Right lobe of liver (tissue), 6 donors: ENCODE results near the gene MAMDC4. TPM values are rescaled to one million over a fixed set of nuclear protein-coding genes. Genes with fewer than 3 reads are reported as not detected.
"Not testable (repeated sequence)": the region's sequence is repeated elsewhere in the genome, so short reads cannot be mapped to it uniquely, and the experiment has no call there.

Source experiments
- ATAC-seq, 4 donors: fragments of 200-7000 bp; cut with Tn5 transposase; one replicate each; pipeline ENCODE4 v1.9.1; 2020; ENCODE audit warnings: mild to moderate bottlenecking in 4 of 4, moderate library complexity in 4 of 4
- DNase-seq, 3 donors: peaks; one replicate each; pipeline ENCODE4 v3.0.0-alpha.2; 2020
- H3K27ac ChIP-seq, 3 donors: fragments of 200-600 bp; one replicate each; pipeline ENCODE4 v1.8.0; 2022
- H3K27me3 ChIP-seq, 2 donors: fragments of 200-600 bp; one replicate each; pipeline ENCODE4 v1.8.0; 2022
- H3K36me3 ChIP-seq, 4 donors: fragments of 200-600 bp; sonication (generic) in 1 of 4; one replicate each; pipeline versions ENCODE4 v1.5.1 to v1.8.0; 2017 to 2022; ENCODE audit warnings: control low read depth in 1 of 4
- H3K4me1 ChIP-seq, 4 donors: fragments of 200-600 bp; sonication (generic) in 1 of 4; one replicate each; pipeline versions ENCODE4 v1.5.1 to v1.8.0; 2017 to 2022; ENCODE audit warnings: control low read depth in 1 of 4
- H3K4me3 ChIP-seq, 3 donors: fragments of 200-600 bp; one replicate each; pipeline ENCODE4 v1.8.0; 2022
- H3K9me3 ChIP-seq, 4 donors: fragments of 200-600 bp; sonication (generic) in 1 of 4; one replicate each; pipeline versions ENCODE4 v1.5.1 to v1.8.0; 2017 to 2022; ENCODE audit warnings: control low read depth in 1 of 4
- CTCF ChIP-seq, 4 donors: fragments of 200-600 bp in 3 of 4; fragments of 450-650 bp in 1 of 4; IDR thresholded peaks; one replicate each; pipeline versions ENCODE4 v1.5.1 to v1.8.0; 2016 to 2022; ENCODE audit warnings: antibody characterized with exemption in 4 of 4, mild to moderate bottlenecking in 2 of 4
- POLR2A ChIP-seq: fragments of 450-650 bp; IDR thresholded peaks from one replicate; pipeline ENCODE4 v1.6.1; 2017; ENCODE audit warnings: antibody characterized with exemption, mild to moderate bottlenecking
- WGBS: methylation state at CpG from one replicate; pipeline ENCODE4 v1.1.6; 2018; ENCODE audit warnings: low coverage, low lambda C conversion rate; ENCODE audit not compliant: insufficient coverage; ENCODE audit errors: missing lambda C conversion rate; 5-methylcytosine and 5-hydroxymethylcytosine counted together
- intact Hi-C, 2 donors: fragments of 100-400 bp; cut with DNase I; formaldehyde crosslinking; loops; one replicate each; pipeline versions ENCODE4 v1.11.2 to v1.14.1; 2022
- total RNA-seq, 6 experiments: library from RNA; depleted of rRNA in 2 of 6; stranded (reverse); fragments of >200 nt in 2 of 6; fragmentation: NEBNext Ultra II Directional in 3 of 6; extraction: Animal tissue kit (Norgen Biotek cat#: 25700) in 3 of 6; gene quantifications; one replicate each; pipeline versions ENCODE4 v1.1.0 to v1.2.4, GENCODE V29; 2016 to 2023
- donor health status: DM: no; HTN: yes; CAD: no.
- donor health status: DM: no; HTN: no; CAD: no.
- donor health status: DM: no; HTN: no; CAD: no.
- donor health status: DM: no; HTN: yes; CAD: no.
- donor health status: DM: no; HTN: yes; CAD: no.

The MAMDC4 gene
- total RNA-seq, 6 experiments from 2014 or later, result 5.7 to 27.9 (median 22.5) TPM

GRCh38 chr9:136831002-136831719 is 21.0 kb upstream of the MAMDC4 start:
- no peak for TF ChIP-seq CTCF (IDR thresholded peaks at IDR 0.05)
- TF ChIP-seq POLR2A, result no peak
- no peaks in the 10 kb centered on the region for H3K4me1 ChIP-seq
- 93% methylated on average over 13 of the region's 30 CpGs for WGBS
- ATAC-seq (no peak), DNase-seq (peak in 1 of 3 donors; percentile 32)
- no peak overlapping the region for H3K4me3 ChIP-seq
- H3K27me3 ChIP-seq, result no peaks in the 10 kb centered on the region
- intact Hi-C loops, result no loop called here
- peaks cover 0 to 23% (median 4%) of the 10 kb centered on the region in 4 donors for H3K36me3 ChIP-seq
- no peak overlapping the region for H3K27ac ChIP-seq
- no peaks in the 10 kb centered on the region for H3K9me3 ChIP-seq

GRCh38 chr9:136831720-136832104 is 20.4 kb upstream of the MAMDC4 start:
- DNase-seq (peak in 2 of 3 donors; percentile 45 to 50), ATAC-seq (no peak)
- no peak for TF ChIP-seq POLR2A
- no peak for TF ChIP-seq CTCF (IDR thresholded peaks at IDR 0.05)
- H3K4me3 ChIP-seq, result no peak overlapping the region
- H3K4me1 ChIP-seq, result no peaks in the 10 kb centered on the region
- no peaks in the 10 kb centered on the region for H3K27me3 ChIP-seq
- H3K9me3 ChIP-seq, result no peaks in the 10 kb centered on the region
- no peak overlapping the region for H3K27ac ChIP-seq
- intact Hi-C loops, result no loop called here
- WGBS, result 92% methylated on average over 8 of the region's 23 CpGs
- peaks cover 0 to 17% (median 4%) of the 10 kb centered on the region in 4 donors for H3K36me3 ChIP-seq

GRCh38 chr9:136832581-136832980 is 19.6 kb upstream of the MAMDC4 start:
- Histone ChIP-seq H3K36me3 (peaks cover 0 to 17% (median 4%) of the 10 kb centered on the region in 4 donors), H3K27me3 (no peaks in the 10 kb centered on the region), H3K4me3 (no peak overlapping the region), H3K4me1 (no peaks in the 10 kb centered on the region), H3K9me3 (no peaks in the 10 kb centered on the region), H3K27ac (no peak overlapping the region)
- TF ChIP-seq POLR2A (no peak), CTCF (IDR thresholded peaks at IDR 0.05) (no peak)
- 78% methylated on average over 3 of the region's 9 CpGs for WGBS
- DNase-seq, result peak in 1 of 3 donors; percentile 46
- intact Hi-C loops, result no loop called here
- ATAC-seq, result no peak

GRCh38 chr9:136833381-136834048 is 18.6 kb upstream of the MAMDC4 start:
- H3K4me1 ChIP-seq, H3K27ac ChIP-seq, ATAC-seq, H3K9me3 ChIP-seq, H3K27me3 ChIP-seq, H3K4me3 ChIP-seq, intact Hi-C loops: not testable (repeated sequence)
- 100% methylated on average over 2 of the region's 16 CpGs for WGBS
- peaks cover 0 to 17% (median 4%) of the 10 kb centered on the region in 4 donors for H3K36me3 ChIP-seq
- peak in 1 of 3 donors; percentile 31 for DNase-seq
